ENCODE results near the gene CLEC4G.
A peak's percentile ranks its signal among the peaks of the same experiment; 100 is the strongest.
"Not testable (repeated sequence)": the region's sequence is repeated elsewhere in the genome, so short reads cannot be mapped to it uniquely, and the experiment has no call there.

The CLEC4G gene

GRCh38 chr19:7732045-7732444, at the start of gene CLEC4G:
Gene CLEC4G, minus strand, starts transcription at chr19:7732110. Its CDS starts 8 bp downstream, at chr19:7732102.
- DNase-seq (ENCODE audit: low read depth in 2 of 2): no peak

- DNase-seq (ENCODE audit: low read depth in 2 of 2): no peak
Observed at GRCh38 chr19:7781157-7781556, 49.2 kb upstream of the CLEC4G start.

GRCh38 chr19:7779631-7780486, 47.9 kb upstream of the CLEC4G start:
- no peak for DNase-seq (ENCODE audit: low read depth in 2 of 2)

- no peak for DNase-seq (ENCODE audit: low read depth in 2 of 2)
Observed at GRCh38 chr19:7778081-7778480, 46.2 kb upstream of the CLEC4G start.

- no peak for DNase-seq (ENCODE audit: low read depth in 2 of 2)
Observed at GRCh38 chr19:7775761-7776160, 43.9 kb upstream of the CLEC4G start.

GRCh38 chr19:7773841-7774240, 41.9 kb upstream of the CLEC4G start:
- DNase-seq (ENCODE audit: low read depth in 2 of 2): no peak

GRCh38 chr19:7772752-7773291, 40.9 kb upstream of the CLEC4G start:
- DNase-seq (ENCODE audit: low read depth in 2 of 2): peak in 1 of 2 experiments; percentile 23

- no peak for DNase-seq (ENCODE audit: low read depth in 2 of 2)
Observed at GRCh38 chr19:7771072-7771471, 39.2 kb upstream of the CLEC4G start.

- DNase-seq (ENCODE audit: low read depth in 2 of 2): no peak
Observed at GRCh38 chr19:7769171-7769570, 37.3 kb upstream of the CLEC4G start.

- DNase-seq (ENCODE audit: low read depth in 2 of 2): no peak
Observed at GRCh38 chr19:7767487-7767886, 35.6 kb upstream of the CLEC4G start.

GRCh38 chr19:7766535-7766934, 34.6 kb upstream of the CLEC4G start:
- no peak for DNase-seq (ENCODE audit: low read depth in 2 of 2)

GRCh38 chr19:7765043-7765442, 33.1 kb upstream of the CLEC4G start:
- DNase-seq (ENCODE audit: low read depth in 2 of 2): not testable (repeated sequence)

GRCh38 chr19:7764157-7764556, 32.2 kb upstream of the CLEC4G start:
- DNase-seq (ENCODE audit: low read depth in 2 of 2): not testable (repeated sequence)

- no peak for DNase-seq (ENCODE audit: low read depth in 2 of 2)
Observed at GRCh38 chr19:7763696-7764095, 31.8 kb upstream of the CLEC4G start.

- no peak for DNase-seq (ENCODE audit: low read depth in 2 of 2)
Observed at GRCh38 chr19:7762719-7763293, 30.9 kb upstream of the CLEC4G start, which contains the start of gene CLEC4M. Gene CLEC4M, plus strand, starts transcription at chr19:7763243. Its CDS starts 24 bp downstream, at chr19:7763267.

GRCh38 chr19:7759156-7759555, 27.2 kb upstream of the CLEC4G start:
- no peak for DNase-seq (ENCODE audit: low read depth in 2 of 2)

GRCh38 chr19:7757358-7757757, 25.4 kb upstream of the CLEC4G start:
- DNase-seq (ENCODE audit: low read depth in 2 of 2): no peak

- DNase-seq (ENCODE audit: low read depth in 2 of 2): no peak
Observed at GRCh38 chr19:7756258-7756657, 24.3 kb upstream of the CLEC4G start.

- DNase-seq (ENCODE audit: low read depth in 2 of 2): peak in 1 of 2 experiments; percentile 36
Observed at GRCh38 chr19:7751157-7751783, 19.4 kb upstream of the CLEC4G start.

GRCh38 chr19:7748756-7749155, 16.8 kb upstream of the CLEC4G start:
- DNase-seq (ENCODE audit: low read depth in 2 of 2): no peak

GRCh38 chr19:7748171-7748570, 16.3 kb upstream of the CLEC4G start:
- no peak for DNase-seq (ENCODE audit: low read depth in 2 of 2)
